Neuron (in vitro differentiated cells): ENCODE measurements around the gene SNU13.
"Not testable (repeated sequence)": the region's sequence is repeated elsewhere in the genome, so short reads cannot be mapped to it uniquely, and the experiment has no call there.

Source experiments
- H2AFZ ChIP-seq: one replicate; pipeline ENCODE4 v1.6.1; 2013; ENCODE audit warnings: low read depth, mild to moderate bottlenecking, inconsistent platforms, low read length, moderate library complexity
- H3K27me3 ChIP-seq: one replicate; pipeline ENCODE4 v1.6.1; 2013; ENCODE audit warnings: low read length; ENCODE audit not compliant: insufficient read depth
- H3K36me3 ChIP-seq: one replicate; pipeline ENCODE4 v1.6.1; 2013; ENCODE audit warnings: low read length; ENCODE audit not compliant: insufficient read depth
- H3K4me1 ChIP-seq: one replicate; pipeline ENCODE4 v1.6.1; 2013; ENCODE audit warnings: low read length; ENCODE audit not compliant: insufficient read depth
- H3K4me3 ChIP-seq: 2 replicates; pipeline ENCODE4 v1.5.1; 2013; ENCODE audit warnings: mild to moderate bottlenecking, low read length, moderate library complexity
- H3K9me3 ChIP-seq: one replicate; pipeline ENCODE4 v1.6.1; 2013; ENCODE audit warnings: low read length

Gene SNU13

DNA sequence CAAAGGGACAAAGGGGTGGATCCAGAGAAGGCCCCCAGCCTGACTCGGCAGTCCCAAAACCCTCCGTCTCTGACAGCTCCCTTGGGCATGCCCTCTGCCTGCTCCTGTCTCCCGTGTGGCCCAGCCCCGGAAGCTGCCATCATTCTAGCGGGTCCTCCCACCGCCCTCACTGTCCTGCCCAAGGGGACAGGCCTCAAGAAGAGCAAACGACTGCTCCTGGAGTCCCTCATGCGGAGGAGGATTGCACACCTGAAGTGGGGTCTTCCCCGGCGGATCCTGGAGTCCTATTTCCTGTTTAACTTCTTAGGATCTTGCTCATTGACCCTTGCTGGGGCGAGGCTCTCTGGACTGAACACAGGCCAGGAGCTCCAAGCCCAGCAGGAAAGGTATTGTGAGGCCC lies 8.0 kb upstream of the SNU13 start:
- no peaks in the 10 kb centered on the region for H3K9me3 ChIP-seq
- H2AFZ ChIP-seq: no peak overlapping the region
- no peaks in the 10 kb centered on the region for H3K27me3 ChIP-seq
- no peak overlapping the region for H3K4me3 ChIP-seq
- H3K4me1 ChIP-seq: peaks cover 13% of the 10 kb centered on the region
- peaks cover 3% of the 10 kb centered on the region for H3K36me3 ChIP-seq

DNA sequence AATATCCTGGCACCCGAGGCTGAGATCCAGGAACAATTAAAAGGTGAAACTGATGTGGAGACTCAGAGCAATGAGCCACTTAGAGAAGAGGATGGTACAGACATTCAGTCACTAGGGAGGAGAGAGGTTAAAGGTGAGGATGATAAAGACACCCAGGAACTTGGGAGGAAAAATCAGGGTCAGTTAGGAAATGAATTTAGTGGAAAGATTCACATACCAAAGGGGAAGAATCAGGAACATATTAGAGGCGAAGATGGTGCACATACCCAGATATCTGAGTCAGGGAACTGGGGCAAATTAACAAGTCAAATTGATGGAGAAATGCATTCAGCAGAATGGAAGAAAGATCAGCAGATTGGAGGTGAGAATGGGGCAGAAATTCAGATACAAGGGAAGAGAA lies 6.5 kb upstream of the SNU13 start:
- Histone ChIP-seq H3K36me3 (peaks cover 3% of the 10 kb centered on the region), H2AFZ (no peak overlapping the region), H3K4me1 (peaks cover 13% of the 10 kb centered on the region), H3K27me3 (no peaks in the 10 kb centered on the region), H3K4me3 (no peak overlapping the region), H3K9me3 (no peaks in the 10 kb centered on the region)

DNA sequence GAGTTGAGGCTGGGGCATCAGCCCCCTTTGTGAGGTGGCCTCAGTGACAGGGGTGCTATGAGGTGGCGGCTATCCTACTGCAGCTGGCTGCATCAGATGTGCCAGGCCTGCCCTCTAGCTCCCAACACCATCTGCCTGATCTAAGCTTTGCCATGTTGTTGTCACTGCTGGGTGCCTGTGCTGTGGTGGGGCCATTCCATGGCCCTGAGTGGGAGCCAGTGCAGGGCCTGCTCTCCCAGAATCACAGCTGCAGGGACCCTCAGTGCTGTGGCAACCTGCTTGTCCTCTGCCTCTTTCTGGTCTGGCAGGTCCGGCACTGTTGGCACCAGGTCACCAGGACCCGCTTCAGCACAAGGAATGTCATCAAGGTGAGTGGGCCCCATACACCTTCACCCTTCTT lies 1.8 kb upstream of the SNU13 start:
- no peaks in the 10 kb centered on the region for H3K9me3 ChIP-seq
- H3K36me3 ChIP-seq: peaks cover 3% of the 10 kb centered on the region
- H3K4me1 ChIP-seq: peaks cover 9% of the 10 kb centered on the region
- H3K4me3 ChIP-seq: no peak overlapping the region
- H3K27me3 ChIP-seq: no peaks in the 10 kb centered on the region
- no peak overlapping the region for H2AFZ ChIP-seq

DNA sequence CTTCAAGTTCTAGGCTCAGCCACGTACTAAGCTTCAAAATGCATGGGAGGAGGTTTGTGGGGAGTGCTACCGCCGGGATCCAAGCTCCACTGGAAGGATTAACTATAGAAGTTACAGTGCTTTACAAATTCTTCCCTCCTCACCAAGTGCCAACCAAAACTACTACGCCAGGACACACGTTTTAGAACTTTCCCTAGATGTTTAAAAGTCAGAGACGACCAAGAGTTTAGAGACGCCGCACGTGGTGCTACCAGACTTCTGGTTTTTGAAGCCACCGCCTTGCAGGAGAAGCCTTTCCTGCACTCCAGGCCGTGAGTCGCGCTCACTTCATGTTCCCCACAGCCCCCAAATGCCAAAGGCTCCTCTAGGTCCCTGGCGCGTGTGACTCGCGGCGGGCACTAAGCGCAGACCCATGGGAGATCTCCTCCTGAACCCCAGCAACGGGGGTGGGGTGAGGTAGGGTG lies 734 bp downstream of the SNU13 start:
- Histone ChIP-seq H3K9me3 (no peaks in the 10 kb centered on the region), H3K4me3 (peak overlapping the region; percentile 92), H2AFZ (peak overlapping the region; percentile 90)

DNA sequence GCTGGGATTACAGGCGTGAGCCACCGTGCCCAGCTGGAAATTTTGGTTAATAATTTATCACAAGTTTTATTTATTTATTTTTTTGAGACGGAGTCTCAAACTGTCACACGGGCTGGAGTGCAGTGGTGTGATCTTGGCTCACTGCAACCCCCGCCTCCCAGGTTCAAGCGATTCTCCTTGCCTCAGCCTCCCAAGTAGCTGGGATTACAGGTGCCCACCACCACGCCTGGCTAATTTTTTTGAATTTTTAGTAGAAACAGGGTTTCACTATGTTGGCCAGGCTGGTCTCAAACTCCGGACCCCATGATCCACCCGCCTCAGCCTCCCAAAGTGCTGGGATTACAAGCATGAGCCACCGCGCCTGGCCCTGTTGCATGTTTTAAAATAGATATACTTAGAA lies 1.8 kb downstream of the SNU13 start:
- not testable (repeated sequence) for H3K36me3 ChIP-seq, H3K27me3 ChIP-seq, H3K4me1 ChIP-seq, H2AFZ ChIP-seq, H3K9me3 ChIP-seq, H3K4me3 ChIP-seq

More for the DNA sequence above, 734 bp downstream of the SNU13 start:
- H3K4me1 ChIP-seq: peaks cover 9% of the 10 kb centered on the region
- no peaks in the 10 kb centered on the region for H3K27me3 ChIP-seq
- no peaks in the 10 kb centered on the region for H3K36me3 ChIP-seq

DNA sequence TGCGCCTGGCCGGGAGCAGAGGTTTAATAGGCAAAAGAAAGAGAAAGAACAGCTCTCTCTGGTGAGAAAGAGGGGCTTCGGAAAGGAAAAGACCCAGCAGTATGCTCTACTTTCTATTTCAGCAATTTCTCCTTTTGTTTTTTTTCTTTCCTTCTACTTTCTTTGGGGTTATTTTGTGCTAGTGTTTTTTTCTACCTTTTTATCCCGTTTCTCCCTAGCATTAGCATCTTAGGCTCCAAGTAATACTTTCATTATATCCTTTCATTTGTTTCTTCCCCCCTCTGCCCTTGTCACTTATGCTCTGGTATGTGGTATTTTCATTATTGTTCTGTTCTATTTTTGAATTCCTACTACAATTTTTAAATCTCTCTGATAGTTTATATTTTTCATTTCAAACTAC lies 4.5 kb downstream of the SNU13 start:
- H3K9me3 ChIP-seq: peaks cover 2% of the 10 kb centered on the region
- H3K36me3 ChIP-seq: peaks cover 11% of the 10 kb centered on the region
- H3K4me1 ChIP-seq: peaks cover 14% of the 10 kb centered on the region
- no peak overlapping the region for H2AFZ ChIP-seq
- no peaks in the 10 kb centered on the region for H3K27me3 ChIP-seq
- H3K4me3 ChIP-seq: no peak overlapping the region

DNA sequence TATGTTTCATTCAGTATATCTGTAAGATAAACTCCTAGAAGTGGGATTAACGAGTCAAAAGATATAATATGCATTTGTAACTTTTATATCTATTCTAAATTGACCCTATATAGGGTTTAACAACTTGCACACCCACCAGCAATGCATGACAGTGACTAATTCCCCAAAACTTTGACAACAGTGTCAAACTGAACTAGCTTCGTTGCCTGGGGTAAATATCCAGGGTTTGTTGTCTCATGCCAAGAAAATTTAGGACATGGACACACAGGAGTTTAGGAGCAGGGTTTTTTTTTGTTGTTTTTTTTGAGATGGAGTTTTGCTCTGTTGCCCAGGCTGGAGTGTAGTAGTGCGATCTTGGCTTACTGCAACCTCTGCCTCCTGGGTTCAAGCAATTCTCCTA lies 5.1 kb downstream of the SNU13 start:
- Histone ChIP-seq H3K27me3 (no peaks in the 10 kb centered on the region), H3K4me1 (peaks cover 14% of the 10 kb centered on the region), H3K9me3 (peaks cover 2% of the 10 kb centered on the region), H3K36me3 (peaks cover 13% of the 10 kb centered on the region), H3K4me3 (no peak overlapping the region), H2AFZ (no peak overlapping the region)

DNA sequence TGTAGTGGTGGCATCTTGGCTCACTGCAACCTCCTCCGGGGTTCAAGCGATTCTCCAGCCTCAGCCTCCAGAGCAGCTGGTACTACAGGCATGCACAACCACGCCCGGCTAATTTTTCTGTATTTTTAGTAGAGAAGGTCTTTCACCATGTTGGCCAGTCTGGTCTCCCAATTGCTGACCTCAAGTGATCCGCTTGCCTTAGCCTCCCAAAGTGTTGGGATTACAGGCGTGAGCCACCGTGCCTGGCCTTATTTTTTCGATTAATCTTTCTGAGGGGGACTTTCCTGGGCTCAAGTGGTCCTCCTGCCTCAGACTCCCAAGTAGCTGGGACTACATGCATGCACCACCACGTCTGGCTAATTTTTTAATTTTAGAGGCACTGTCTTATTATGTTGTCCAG lies 5.6 kb downstream of the SNU13 start:
- no peak overlapping the region for H2AFZ ChIP-seq
- peaks cover 14% of the 10 kb centered on the region for H3K4me1 ChIP-seq
- no peaks in the 10 kb centered on the region for H3K27me3 ChIP-seq
- H3K36me3 ChIP-seq: peaks cover 19% of the 10 kb centered on the region
- H3K4me3 ChIP-seq: peak overlapping the region; percentile 68
- peaks cover 2% of the 10 kb centered on the region for H3K9me3 ChIP-seq

DNA sequence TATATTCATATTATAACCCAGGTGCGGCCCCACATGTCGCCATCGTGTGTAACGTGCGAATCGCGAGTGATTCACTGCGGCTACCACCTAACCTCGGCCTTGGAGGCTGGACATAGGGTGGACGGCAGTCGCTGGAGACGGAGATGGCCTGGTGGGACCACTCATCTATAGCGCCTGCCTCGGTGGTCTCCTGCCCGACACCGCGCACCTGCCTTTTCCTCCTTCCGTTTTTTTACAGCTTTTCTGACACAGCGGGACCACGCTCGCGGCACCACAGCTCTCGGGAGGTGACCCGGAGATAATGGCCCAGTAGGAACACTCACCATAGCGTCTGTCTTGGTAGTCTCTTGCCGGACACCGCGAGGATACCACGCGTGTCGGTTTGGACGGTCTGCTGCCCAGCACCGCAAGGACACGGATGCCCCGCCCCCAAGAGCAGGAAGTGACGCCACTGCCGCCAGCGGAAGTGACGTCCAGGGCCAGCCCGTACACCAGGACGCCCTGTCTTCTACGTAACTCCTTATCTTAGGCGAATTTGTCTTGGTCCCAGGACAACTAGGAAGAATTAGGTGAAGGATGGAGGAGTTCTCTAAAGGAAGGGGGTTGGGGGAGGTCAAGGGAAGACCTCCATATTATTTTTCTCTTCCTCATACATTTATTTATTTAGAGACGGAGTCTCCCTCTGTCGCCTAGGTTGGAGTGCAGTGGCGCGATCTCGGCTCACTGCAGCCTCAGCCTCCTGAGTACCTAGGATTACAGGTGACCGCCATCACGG lies 6.4 kb downstream of the SNU13 start:
- Histone ChIP-seq H3K9me3 (peaks cover 2% of the 10 kb centered on the region), H3K36me3 (peaks cover 23% of the 10 kb centered on the region), H3K4me1 (peaks cover 7% of the 10 kb centered on the region), H2AFZ (no peak overlapping the region), H3K27me3 (no peaks in the 10 kb centered on the region), H3K4me3 (peak overlapping the region; percentile 68)

DNA sequence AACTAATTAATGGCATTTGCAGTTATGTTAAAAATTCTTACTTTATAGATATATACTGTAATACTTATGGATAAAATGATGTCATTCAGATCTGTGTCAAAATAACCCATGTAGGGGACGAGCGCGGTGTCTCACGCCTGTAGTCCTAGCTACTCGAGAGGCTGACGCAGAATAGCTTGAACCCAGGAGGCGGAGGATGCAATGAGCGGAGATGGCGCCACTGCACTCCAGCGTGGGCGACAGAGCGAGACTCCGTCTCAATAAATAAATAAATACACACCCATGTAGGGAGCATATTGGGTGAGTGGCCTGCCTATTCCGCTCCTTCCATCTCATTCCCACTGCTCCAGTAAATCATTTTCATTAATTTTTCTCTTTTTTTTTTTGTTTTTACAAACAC lies 7.1 kb downstream of the SNU13 start:
- H3K4me3 ChIP-seq: peak overlapping the region; percentile 68
- peaks cover 27% of the 10 kb centered on the region for H3K36me3 ChIP-seq

DNA sequence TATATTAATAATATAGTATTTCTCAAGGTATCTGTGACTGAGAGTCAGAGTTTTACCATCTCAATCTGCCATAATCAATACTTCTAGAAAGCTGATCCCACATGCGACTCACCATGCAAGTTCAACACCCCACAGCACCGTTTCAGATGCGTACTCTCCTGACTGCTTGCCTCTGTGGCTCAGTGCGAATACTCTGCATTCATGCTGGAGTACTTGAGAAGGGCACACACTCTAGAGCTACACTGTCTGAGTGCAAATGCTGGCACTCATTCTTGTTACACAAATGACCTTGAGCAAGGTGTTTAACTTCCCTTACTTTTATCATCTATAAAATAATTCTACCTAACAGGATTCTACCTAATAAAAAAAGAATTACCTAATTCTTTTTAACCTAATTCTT lies 12.5 kb downstream of the SNU13 start:
- H2AFZ ChIP-seq: no peak overlapping the region
- H3K27me3 ChIP-seq: no peaks in the 10 kb centered on the region
- H3K4me1 ChIP-seq: no peaks in the 10 kb centered on the region
- H3K4me3 ChIP-seq: no peak overlapping the region
- peaks cover 54% of the 10 kb centered on the region for H3K36me3 ChIP-seq
- H3K9me3 ChIP-seq: no peaks in the 10 kb centered on the region

More for the DNA sequence above, 7.1 kb downstream of the SNU13 start:
- peaks cover 5% of the 10 kb centered on the region for H3K4me1 ChIP-seq
- H3K27me3 ChIP-seq: no peaks in the 10 kb centered on the region
- H3K9me3 ChIP-seq: peaks cover 2% of the 10 kb centered on the region
- H2AFZ ChIP-seq: no peak overlapping the region

DNA sequence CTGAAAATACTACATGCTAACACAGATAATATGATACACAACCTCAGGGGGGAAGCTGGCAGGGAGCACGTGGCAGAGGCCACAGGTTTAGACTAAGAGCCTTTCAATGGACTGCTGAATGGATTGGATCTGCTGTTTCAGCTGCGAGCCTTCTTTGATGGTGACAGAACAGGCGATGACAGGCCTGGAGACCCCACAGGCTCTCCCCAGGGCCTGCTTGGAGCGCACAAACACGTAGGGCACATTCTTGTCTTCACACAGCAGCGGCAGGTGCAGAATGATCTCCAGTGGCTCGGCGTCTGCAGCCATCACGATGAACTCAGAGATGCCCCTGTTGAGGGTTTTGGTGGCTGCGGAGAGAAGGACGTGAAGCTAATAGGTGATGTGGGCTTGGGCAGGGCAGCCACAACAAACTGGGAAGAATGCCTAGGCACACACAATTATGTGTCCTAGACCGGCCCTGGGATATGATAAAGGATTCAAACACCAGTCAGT lies 13.8 kb downstream of the SNU13 start:
- Histone ChIP-seq H3K27me3 (no peaks in the 10 kb centered on the region), H3K36me3 (peaks cover 48% of the 10 kb centered on the region), H3K4me3 (no peak overlapping the region), H2AFZ (no peak overlapping the region), H3K4me1 (no peaks in the 10 kb centered on the region), H3K9me3 (no peaks in the 10 kb centered on the region)

DNA sequence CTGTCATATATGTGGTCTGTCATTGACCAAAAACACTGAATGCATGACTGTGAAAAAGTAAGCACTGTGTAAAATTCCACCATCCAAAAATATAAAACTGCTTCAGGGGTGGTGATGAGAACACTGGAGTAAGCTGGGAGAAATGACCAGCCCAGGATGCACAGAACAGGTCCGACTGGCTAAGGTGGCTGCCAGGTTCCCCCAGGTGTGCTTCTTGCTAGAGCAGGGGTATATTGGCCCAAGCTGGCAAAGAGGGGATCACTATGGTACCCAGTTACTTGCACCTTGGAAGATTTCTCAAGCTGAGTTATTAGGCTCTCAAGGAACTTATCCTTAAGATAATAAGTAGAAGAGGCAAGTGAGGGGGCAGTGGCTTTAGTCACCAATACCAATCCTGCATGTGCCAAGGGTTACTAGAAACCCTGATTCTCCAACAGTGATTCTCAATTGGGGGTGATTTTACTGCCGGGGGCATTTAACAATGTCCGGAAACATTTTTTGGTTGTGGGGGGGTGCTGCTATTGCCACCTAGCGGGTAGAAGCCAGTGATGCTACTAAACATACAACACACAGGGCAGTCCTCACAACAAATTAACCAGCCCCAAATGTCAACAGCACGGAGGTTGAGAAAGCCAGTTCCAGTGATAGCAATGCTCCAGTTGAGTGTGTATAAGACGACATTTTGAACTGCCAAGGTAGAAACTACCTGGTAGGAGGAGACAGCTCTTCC lies 15.7 kb downstream of the SNU13 start:
- Histone ChIP-seq H3K9me3 (no peaks in the 10 kb centered on the region), H2AFZ (no peak overlapping the region), H3K4me1 (no peaks in the 10 kb centered on the region), H3K4me3 (no peak overlapping the region), H3K27me3 (no peaks in the 10 kb centered on the region), H3K36me3 (peaks cover 36% of the 10 kb centered on the region)
